SK-N-SH treated with all-trans-retinoic acid at 6 μM for 48 hours (cell line): ENCODE measurements around the gene DNAH14.

Source experiments
- ARNTL ChIP-seq: fragments of 450-650 bp; formaldehyde crosslinking; IDR thresholded peaks from 2 replicates; pipeline ENCODE4 v1.5.0; 2020; ENCODE audit warnings: low read depth, mild to moderate bottlenecking, moderate library complexity, borderline replicate concordance
- ESRRG ChIP-seq: fragments of 250-450 bp; sonication (Bioruptor Pico); IDR thresholded peaks from 2 replicates; pipeline ENCODE4 v1.6.1; 2021; ENCODE audit warnings: mild to moderate bottlenecking
- ISL1 ChIP-seq: fragments of 250-450 bp; sonication (Bioruptor Pico); IDR thresholded peaks from 2 replicates; pipeline ENCODE4 v2.1.2; 2022; ENCODE audit warnings: mild to moderate bottlenecking, moderate library complexity
- PATZ1 ChIP-seq: fragments of 250-450 bp; sonication (Bioruptor Pico); IDR thresholded peaks from 2 replicates; pipeline ENCODE4 v1.8.0; 2020; ENCODE audit warnings: mild to moderate bottlenecking, moderate library complexity, borderline replicate concordance
- RARB ChIP-seq: fragments of 250-450 bp; sonication (Bioruptor Pico); IDR thresholded peaks from 2 replicates; pipeline ENCODE4 v1.8.0; 2021; ENCODE audit warnings: mild to moderate bottlenecking, moderate library complexity
- SNAI2 ChIP-seq: fragments of 250-450 bp; sonication (Bioruptor Pico); IDR thresholded peaks from 2 replicates; pipeline ENCODE4 v1.5.0; 2020; ENCODE audit warnings: mild to moderate bottlenecking, moderate library complexity
- ZFP30 ChIP-seq: fragments of 450-650 bp; formaldehyde crosslinking; IDR thresholded peaks from 2 replicates; pipeline ENCODE4 v1.5.0; 2022; ENCODE audit warnings: mild to moderate bottlenecking, moderate library complexity
- ZNF565 ChIP-seq: fragments of 450-650 bp; formaldehyde crosslinking; conservative IDR thresholded peaks from 2 replicates; pipeline ENCODE4 v1.5.0; 2020; ENCODE audit warnings: low read depth, mild to moderate bottlenecking, moderate library complexity

- no peak for TF ChIP-seq ISL1 (CRISPR knock-in tag)
- no peak for TF ChIP-seq ZNF565 (CRISPR knock-in tag)
- no peak for TF ChIP-seq ESRRG
- TF ChIP-seq RARB (CRISPR knock-in tag) = no peak
- TF ChIP-seq SNAI2 (CRISPR knock-in tag) = no peak
- TF ChIP-seq PATZ1 (CRISPR knock-in tag) = no peak
- TF ChIP-seq ARNTL (CRISPR knock-in tag) = no peak
- no peak for TF ChIP-seq ZFP30 (CRISPR knock-in tag)
These were observed 399.6 kb downstream of the DNAH14 start for GRCh38 chr1:225329041-225329440.
